Measurements from ENCODE around the gene FAM237A. TPM values are rescaled to one million over a fixed set of nuclear protein-coding genes. Genes with fewer than 3 reads are reported as not detected.

The FAM237A gene
- polyA plus RNA-seq (2011; rRNA removed), result not detected in 2 replicates
- polyA minus RNA-seq (2011; rRNA and poly(A)+ RNA removed), result not detected in 2 replicates

DNA sequence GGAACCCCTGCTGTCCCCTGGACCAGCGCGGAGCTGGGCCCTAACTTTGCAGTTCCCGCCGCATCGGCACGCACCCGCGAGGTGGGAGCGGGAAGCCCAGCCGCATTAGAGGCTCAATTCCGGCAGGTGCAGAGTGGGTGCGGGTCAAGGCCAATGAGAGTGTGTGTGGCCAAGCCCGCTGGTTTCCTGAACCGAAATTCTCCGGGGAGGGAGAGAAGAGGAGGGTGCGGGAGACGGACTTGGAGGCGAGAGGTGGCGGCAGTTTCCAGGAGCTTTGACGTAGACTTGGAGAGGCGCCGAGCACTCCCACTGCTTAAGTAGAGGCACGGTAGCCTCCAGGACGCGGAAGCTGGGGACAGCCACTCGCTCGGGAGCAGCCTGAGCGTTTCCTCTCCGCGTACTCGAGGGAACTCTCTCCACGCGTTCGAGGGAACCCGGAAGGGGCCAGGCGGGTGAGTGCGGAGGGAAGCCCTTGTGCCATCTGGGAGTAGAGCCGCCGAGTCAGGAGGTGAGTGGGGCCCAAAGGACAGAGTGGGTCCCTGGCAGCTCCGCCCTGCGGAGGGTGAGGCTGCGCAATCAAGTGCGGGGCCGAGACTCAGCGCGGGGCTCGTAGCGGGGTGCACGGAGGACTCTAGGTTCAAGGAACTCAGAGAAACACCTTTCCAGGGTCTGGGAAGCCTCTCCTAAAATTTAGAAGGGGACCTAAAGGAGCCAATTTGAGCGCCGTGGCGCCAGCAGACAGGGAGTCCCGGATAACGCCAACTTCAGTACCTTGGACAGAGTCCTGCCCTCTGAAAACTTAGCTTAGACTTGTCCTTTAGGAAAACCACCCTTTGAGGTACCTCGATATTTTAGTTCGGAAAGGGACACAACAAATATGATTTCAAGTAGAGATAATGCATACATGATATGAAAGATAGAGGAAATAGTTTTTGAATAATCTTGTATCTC, at the start of gene FAM237A:
TSS of gene FAM237A (plus strand) at position 413 of the 951 bp plus-strand sequence. CDS start 1,750 bp downstream, outside the sequence.
- DNase-seq (ENCODE audit: low read depth, low spot score), result peak; percentile 16
- Histone ChIP-seq H3K4me3 (ENCODE audit: low read depth, low read length) (no peak within 1 kb of the TSS), H3K9me3 (ENCODE audit: control insufficient read depth, insufficient read depth, low read length) (peaks cover 4% of the 10 kb centered on the region; the same call in 1 of the 2 replicates), H3K27me3 (ENCODE audit: control insufficient read depth, insufficient read depth, low read length) (peaks cover 12% of the 10 kb centered on the region), H3K27ac (ENCODE audit: low read depth, low read length) (no peak within 1 kb of the TSS)
- TF ChIP-seq, protein P1, sequence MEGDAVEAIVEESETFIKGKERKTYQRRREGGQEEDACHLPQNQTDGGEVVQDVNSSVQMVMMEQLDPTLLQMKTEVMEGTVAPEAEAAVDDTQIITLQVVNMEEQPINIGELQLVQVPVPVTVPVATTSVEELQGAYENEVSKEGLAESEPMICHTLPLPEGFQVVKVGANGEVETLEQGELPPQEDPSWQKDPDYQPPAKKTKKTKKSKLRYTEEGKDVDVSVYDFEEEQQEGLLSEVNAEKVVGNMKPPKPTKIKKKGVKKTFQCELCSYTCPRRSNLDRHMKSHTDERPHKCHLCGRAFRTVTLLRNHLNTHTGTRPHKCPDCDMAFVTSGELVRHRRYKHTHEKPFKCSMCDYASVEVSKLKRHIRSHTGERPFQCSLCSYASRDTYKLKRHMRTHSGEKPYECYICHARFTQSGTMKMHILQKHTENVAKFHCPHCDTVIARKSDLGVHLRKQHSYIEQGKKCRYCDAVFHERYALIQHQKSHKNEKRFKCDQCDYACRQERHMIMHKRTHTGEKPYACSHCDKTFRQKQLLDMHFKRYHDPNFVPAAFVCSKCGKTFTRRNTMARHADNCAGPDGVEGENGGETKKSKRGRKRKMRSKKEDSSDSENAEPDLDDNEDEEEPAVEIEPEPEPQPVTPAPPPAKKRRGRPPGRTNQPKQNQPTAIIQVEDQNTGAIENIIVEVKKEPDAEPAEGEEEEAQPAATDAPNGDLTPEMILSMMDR (IDR thresholded peaks at IDR 0.05; ENCODE audit: low read depth, low read length), result no peak
- ChIA-PET POLR2A (no interaction called here), CTCF (interaction anchor here (0.7 kb wide), 1 partner anchor 417 kb away, joined by 6 read pairs; no protein-coding TSS in a partner anchor)

DNA sequence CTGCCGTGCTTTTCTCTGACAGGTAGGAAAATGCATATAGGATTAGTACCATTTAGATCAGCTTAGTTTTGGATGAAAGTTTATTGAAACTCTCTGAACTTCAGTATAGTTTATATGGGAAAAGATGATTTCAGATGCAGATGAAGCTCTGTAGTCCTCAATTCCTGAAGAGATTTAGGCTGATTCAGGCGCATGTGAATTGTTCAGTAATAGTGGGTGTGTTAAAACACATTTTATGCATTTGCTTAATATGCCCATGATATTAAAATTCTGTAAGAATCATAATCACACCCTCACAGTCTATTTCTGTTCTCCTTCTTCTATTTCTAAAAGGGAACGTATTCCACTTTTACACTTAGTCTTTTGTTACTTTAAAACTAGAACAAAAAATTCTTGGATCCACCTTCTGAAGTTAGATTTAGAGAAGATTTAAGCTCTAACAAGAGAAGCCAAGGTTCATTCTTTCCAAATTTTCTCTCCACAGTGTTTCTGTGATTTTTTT, 44.5 kb upstream of the FAM237A start:
- ChIA-PET POLR2A (no interaction called here), CTCF (no interaction called here)
- TF ChIP-seq, protein P1 (IDR thresholded peaks at IDR 0.05; ENCODE audit: low read depth, low read length), result no peak
- no peaks in the 10 kb centered on the region for H3K9me3 ChIP-seq (ENCODE audit: control insufficient read depth, insufficient read depth, low read length)
- no peak overlapping the region for H3K4me3 ChIP-seq (ENCODE audit: low read depth, low read length)
- H3K27ac ChIP-seq (ENCODE audit: low read depth, low read length), result no peak overlapping the region
- H3K27me3 ChIP-seq (ENCODE audit: control insufficient read depth, insufficient read depth, low read length), result no peaks in the 10 kb centered on the region
- DNase-seq (ENCODE audit: low read depth, low spot score), result no peak

DNA sequence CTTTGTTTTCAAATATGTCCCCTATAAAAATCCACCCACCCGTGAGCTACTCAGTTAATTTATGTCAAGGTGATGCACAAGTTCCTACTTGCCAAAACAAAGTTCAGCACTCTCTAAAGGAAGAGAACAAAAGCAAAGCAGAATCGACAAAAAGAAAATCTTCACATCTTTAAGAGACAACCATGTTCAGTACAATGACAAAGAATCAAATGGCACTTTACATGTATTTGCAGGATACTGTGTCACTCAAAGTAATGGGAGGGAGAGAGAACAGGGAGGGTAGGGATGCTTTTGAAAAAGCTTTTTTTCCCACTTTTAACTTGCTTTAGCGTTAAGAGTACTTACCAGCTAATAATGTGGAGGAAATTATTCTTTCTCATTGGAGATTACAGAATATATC, 39.0 kb upstream of the FAM237A start:
- no peak for DNase-seq (ENCODE audit: low read depth, low spot score)
- Histone ChIP-seq H3K27ac (ENCODE audit: low read depth, low read length) (no peak overlapping the region), H3K9me3 (ENCODE audit: control insufficient read depth, insufficient read depth, low read length) (no peaks in the 10 kb centered on the region), H3K27me3 (ENCODE audit: control insufficient read depth, insufficient read depth, low read length) (no peaks in the 10 kb centered on the region), H3K4me3 (ENCODE audit: low read depth, low read length) (no peak overlapping the region)
- CTCF ChIA-PET, result no interaction called here
- TF ChIP-seq, protein P1 (IDR thresholded peaks at IDR 0.05; ENCODE audit: low read depth, low read length), result no peak
- POLR2A ChIA-PET, result no interaction called here

DNA sequence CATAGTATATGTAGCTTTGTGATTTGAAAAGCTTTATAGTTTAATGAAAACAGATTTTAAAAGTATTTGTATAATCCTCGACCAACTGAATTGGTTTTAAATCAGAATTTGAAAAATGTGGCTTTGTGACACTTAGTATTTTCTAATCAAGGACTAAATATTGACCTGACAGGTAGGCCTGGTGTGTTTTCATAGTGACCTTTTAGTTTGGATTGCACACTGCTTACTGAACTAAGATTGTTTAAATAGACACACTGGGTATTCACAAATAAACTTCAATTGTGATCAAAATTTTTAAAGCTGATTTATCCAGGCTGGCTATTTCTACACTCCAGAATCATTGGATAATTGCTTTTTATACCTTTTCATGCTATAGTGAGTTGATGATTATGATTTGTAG, 31.8 kb upstream of the FAM237A start:
- H3K27ac ChIP-seq (ENCODE audit: low read depth, low read length), result no peak overlapping the region
- CTCF ChIA-PET, result no interaction called here
- no peak for DNase-seq (ENCODE audit: low read depth, low spot score)
- no peak overlapping the region for H3K4me3 ChIP-seq (ENCODE audit: low read depth, low read length)
- no peaks in the 10 kb centered on the region for H3K27me3 ChIP-seq (ENCODE audit: control insufficient read depth, insufficient read depth, low read length)
- POLR2A ChIA-PET, result no interaction called here
- H3K9me3 ChIP-seq (ENCODE audit: control insufficient read depth, insufficient read depth, low read length), result no peaks in the 10 kb centered on the region
- TF ChIP-seq, protein P1 (IDR thresholded peaks at IDR 0.05; ENCODE audit: low read depth, low read length), result no peak

DNA sequence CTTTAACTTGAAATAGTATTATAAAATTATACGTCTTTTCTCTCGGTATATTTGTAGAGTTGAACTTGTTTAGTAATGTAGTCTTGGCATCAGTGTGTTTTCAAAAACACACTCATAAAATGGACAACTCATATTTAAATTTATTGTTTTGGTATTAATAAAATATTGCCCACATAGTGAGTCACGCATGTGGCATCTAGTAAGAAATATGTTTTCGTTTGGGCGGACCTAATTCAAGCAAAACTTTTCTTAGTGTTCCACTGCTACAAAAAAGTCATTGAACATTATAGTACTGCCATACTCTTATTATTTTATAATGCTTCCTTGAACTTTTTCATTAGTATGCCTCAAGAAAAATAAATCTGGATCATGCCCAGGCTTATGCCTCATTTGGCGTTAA, 31.1 kb upstream of the FAM237A start:
- Histone ChIP-seq H3K4me3 (ENCODE audit: low read depth, low read length) (no peak overlapping the region), H3K9me3 (ENCODE audit: control insufficient read depth, insufficient read depth, low read length) (no peaks in the 10 kb centered on the region), H3K27ac (ENCODE audit: low read depth, low read length) (no peak overlapping the region), H3K27me3 (ENCODE audit: control insufficient read depth, insufficient read depth, low read length) (no peaks in the 10 kb centered on the region)
- DNase-seq (ENCODE audit: low read depth, low spot score), result no peak
- TF ChIP-seq, protein P1 (IDR thresholded peaks at IDR 0.05; ENCODE audit: low read depth, low read length), result no peak
- CTCF ChIA-PET, result no interaction called here
- POLR2A ChIA-PET, result no interaction called here
